Adrenal gland (tissue), 19 donors: Measurements from ENCODE around the gene CHCHD1. TPM values are rescaled to one million over a fixed set of nuclear protein-coding genes. Genes with fewer than 3 reads are reported as not detected.

ENCODE experiments used
- DNase-seq, 7 donors: peaks; one replicate each; pipeline ENCODE4 v3.0.0-alpha.2; 2019 to 2020
- H3K27ac ChIP-seq, 5 donors: fragments of 200-600 bp; sonication (generic) in 4 of 5; 1 replicate in 3 of 5; 2 replicates in 2 of 5; pipeline versions ENCODE4 v1.5.1 to v1.8.0; 2016 to 2020; ENCODE audit warnings: mild to moderate bottlenecking in 1 of 5
- H3K27me3 ChIP-seq: fragments of 200-600 bp; 2 replicates; pipeline ENCODE4 v1.8.0; 2021
- H3K36me3 ChIP-seq, 2 donors: fragments of 200-600 bp; replicated peaks in 1 of 2; 1 replicate in 1 of 2; 2 replicates in 1 of 2; pipeline versions ENCODE4 v1.5.1 to v1.8.0; 2018 to 2022
- H3K4me1 ChIP-seq, 2 donors: fragments of 200-600 bp; replicated peaks in 1 of 2; 1 replicate in 1 of 2; 2 replicates in 1 of 2; pipeline versions ENCODE4 v1.5.1 to v1.8.0; 2018 to 2021
- H3K4me3 ChIP-seq, 4 donors: fragments of 200-600 bp; sonication (generic) in 3 of 4; one replicate each; pipeline ENCODE4 v1.5.1; 2016 to 2018
- H3K9me3 ChIP-seq, 3 donors: fragments of 200-600 bp; sonication (generic) in 1 of 3; replicated peaks in 1 of 3; 1 replicate in 2 of 3; 2 replicates in 1 of 3; pipeline versions ENCODE4 v1.5.1 to v1.8.0; 2016 to 2021
- POLR2A ChIP-seq, 2 donors: fragments of 450-650 bp; IDR thresholded peaks; one replicate each; pipeline ENCODE4 v1.6.1; 2017; ENCODE audit warnings: antibody characterized with exemption in 2 of 2, mild to moderate bottlenecking in 2 of 2, moderate library complexity in 1 of 2
- WGBS, 4 donors: extraction: QIAGEN DNeasy Blood & Tissue Kit in 2 of 4; methylation state at CpG; one replicate each; pipeline versions ENCODE4 v1.1.5 to v1.1.7; 2013 to 2017; 5-methylcytosine and 5-hydroxymethylcytosine counted together
- intact Hi-C, 2 donors: fragments of 100-400 bp; cut with DNase I; formaldehyde crosslinking; loops; one replicate each; pipeline versions ENCODE4 v1.14.1 to v1.15.0; 2022 to 2023
- long read RNA-seq, 10 donors: library from polyadenylated mRNA in 3 of 10; unstranded in 2 of 10; stranded (forward) in 1 of 10; transcript quantifications; one replicate each; pipeline ENCODE4 v2.0.0 and lab custom pipeline, GENCODE V29; 2021 to 2026
- polyA plus RNA-seq, 3 donors: library from polyadenylated mRNA; stranded (reverse); fragments of 200-250 nt in 2 of 3; fragments of 350-450 nt in 1 of 3; fragmentation: Illumina TruSeq in 1 of 3; extraction: RNeasy Lipid Tissue Mini Kit (QIAGEN cat#74804) in 1 of 3; gene quantifications; one replicate each; pipeline ENCODE4 v1.2.3, GENCODE V29; 2013 to 2014
- total RNA-seq, 9 donors: library from RNA; depleted of rRNA in 4 of 9; stranded (reverse); fragments of >200 nt in 4 of 9; fragments of 120-200 nt in 1 of 9; fragmentation: NEBNext Ultra II Directional in 1 of 9; extraction: Animal tissue kit (Norgen Biotek cat#: 25700) in 1 of 9; gene quantifications; one replicate each; pipeline versions ENCODE4 v1.1.0 to v1.2.4, GENCODE V29; 2013 to 2023
- TF ChIP-seq, protein P1 (sequence below), 6 experiments: fragments of 450-650 bp in 4 of 6; fragments of 200-600 bp in 2 of 6; sonication (generic) in 1 of 6; IDR thresholded peaks; 1 replicate in 5 of 6; 2 replicates in 1 of 6; pipeline versions ENCODE4 v1.5.1 to v1.8.0; 2016 to 2021; ENCODE audit warnings: antibody characterized with exemption in 6 of 6, mild to moderate bottlenecking in 2 of 6, moderate library complexity in 1 of 6
- donor health status: healthy with polysubstance abuse.
- donor health status: Bipolar disorder and iron deficiency.
- donor health status: DM: yes; HTN: yes; CAD: no.
- donor health status: DM: no; HTN: no; CAD: no.
- donor health status: DM: no; HTN: no; CAD: no.
- donor health status: DM: yes; HTN: yes; CAD: no.

The CHCHD1 gene
- total RNA-seq (10 to 100 TPM; 31.7 to 72.0 (median 40.8) TPM), polyA plus RNA-seq (10 to 100 TPM; 57.4 to 83.1 (median 63.2) TPM)
- long read RNA-seq, donor 1, transcript CHCHD1-201 (3 exons, 835 nt), result major isoform, 78 of 173 reads
- long read RNA-seq, donor 1, partial matches to known transcripts, result 95 of 173 reads
- long read RNA-seq, donor 1, other reads (novel, unspliced or antisense), result 0 of 173 reads
- long read RNA-seq, donor 2, transcript CHCHD1-201 (3 exons, 835 nt), result major isoform, 57 of 116 reads
- long read RNA-seq, donor 2, partial matches to known transcripts, result 51 of 116 reads
- long read RNA-seq, donor 2, other reads (novel, unspliced or antisense), result 5 of 116 reads
- long read RNA-seq, donor 3, transcript CHCHD1-202 (2 exons, 1,202 nt), result minor isoform, 5 of 98 reads
- long read RNA-seq, donor 3, transcript CHCHD1-201 (3 exons, 835 nt), result major isoform, 53 of 98 reads
- long read RNA-seq, donor 3, partial matches to known transcripts, result 40 of 98 reads
- long read RNA-seq, donor 3, other reads (novel, unspliced or antisense), result 0 of 98 reads
- long read RNA-seq, donor 4, transcript CHCHD1-201 (3 exons, 835 nt), result major isoform, 42 of 46 reads
- long read RNA-seq, donor 4, partial matches to known transcripts, result 3 of 46 reads
- long read RNA-seq, donor 4, other reads (novel, unspliced or antisense), result 0 of 46 reads
- long read RNA-seq, donor 5, transcript CHCHD1-201 (3 exons, 835 nt), result major isoform, 55 of 57 reads
- long read RNA-seq, donor 5, partial matches to known transcripts, result 2 of 57 reads
- long read RNA-seq, donor 5, other reads (novel, unspliced or antisense), result 0 of 57 reads
- long read RNA-seq, donor 6, transcript CHCHD1-201 (3 exons, 835 nt), result major isoform, 41 of 43 reads
- long read RNA-seq, donor 6, partial matches to known transcripts, result 2 of 43 reads
- long read RNA-seq, donor 6, other reads (novel, unspliced or antisense), result 0 of 43 reads
- long read RNA-seq, donor 7, transcript CHCHD1-201 (3 exons, 835 nt), result major isoform, 33 of 81 reads
- long read RNA-seq, donor 7, partial matches to known transcripts, result 45 of 81 reads
- long read RNA-seq, donor 7, other reads (novel, unspliced or antisense), result 0 of 81 reads
- long read RNA-seq, donor 8, transcript CHCHD1-201 (3 exons, 835 nt), result major isoform, 61 of 141 reads
- long read RNA-seq, donor 8, partial matches to known transcripts, result 80 of 141 reads
- long read RNA-seq, donor 8, other reads (novel, unspliced or antisense), result 0 of 141 reads
- long read RNA-seq, donor 9, transcript CHCHD1-201 (3 exons, 835 nt), result major isoform, 32 of 94 reads
- long read RNA-seq, donor 9, partial matches to known transcripts, result 60 of 94 reads
- long read RNA-seq, donor 9, other reads (novel, unspliced or antisense), result 0 of 94 reads
- long read RNA-seq, donor 10, transcript CHCHD1-201 (3 exons, 835 nt), result major isoform, 19 of 58 reads
- long read RNA-seq, donor 10, partial matches to known transcripts, result 39 of 58 reads
- long read RNA-seq, donor 10, other reads (novel, unspliced or antisense), result 0 of 58 reads

DNA sequence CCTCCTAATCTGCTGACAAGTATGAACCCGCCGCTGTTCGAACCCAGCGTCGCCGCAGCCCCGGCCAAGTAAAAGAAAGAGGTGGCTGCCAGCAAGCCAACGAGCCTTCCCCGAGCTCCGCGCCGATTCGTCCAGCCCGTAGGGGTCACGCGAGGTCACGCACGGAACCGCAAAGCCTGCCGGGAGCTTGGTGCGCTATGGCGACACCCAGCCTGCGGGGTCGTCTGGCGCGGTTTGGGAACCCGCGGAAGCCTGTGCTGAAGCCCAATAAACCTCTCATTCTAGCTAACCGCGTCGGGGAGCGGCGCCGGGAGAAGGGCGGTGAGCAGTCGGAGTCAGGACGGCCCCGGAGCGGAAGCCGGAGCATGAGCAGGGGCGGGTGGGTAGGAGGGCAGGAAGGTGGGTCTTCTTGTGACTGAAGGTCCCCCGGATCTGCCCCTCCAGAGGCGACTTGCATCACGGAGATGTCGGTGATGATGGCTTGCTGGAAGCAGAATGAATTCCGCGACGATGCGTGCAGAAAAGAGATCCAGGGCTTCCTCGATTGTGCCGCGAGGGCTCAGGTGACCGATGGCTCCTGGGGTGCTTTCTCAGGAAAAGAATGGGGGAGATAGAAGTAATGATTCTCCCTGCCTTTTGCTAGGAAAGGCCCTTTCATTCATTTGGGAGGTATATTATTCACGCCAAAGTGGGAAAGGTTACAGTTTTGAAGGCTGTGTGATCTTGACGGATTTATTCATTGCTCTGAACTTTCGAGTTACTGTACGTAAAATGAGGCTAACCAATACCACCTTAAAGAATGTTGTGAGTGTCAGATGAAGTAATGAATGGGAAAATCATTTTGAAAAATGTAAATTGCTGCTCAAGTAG is at the start of gene CHCHD1:
Gene CHCHD1 (plus strand): TSS at position 170 of the 870 bp plus-strand sequence. CDS start 28 bp downstream, at position 198.
- intact Hi-C loops, result no loop called here
- Histone ChIP-seq H3K27me3 (no peaks in the 10 kb centered on the region), H3K36me3 (peaks cover 0 to 23% of the 10 kb centered on the region in 2 donors), H3K9me3 (no peaks in the 10 kb centered on the region), H3K4me3 (peak within 1 kb of the TSS; percentile 0 to 90 (median 67)), H3K4me1 (peaks cover 14 to 38% of the 10 kb centered on the region in 2 donors), H3K27ac (peak within 1 kb of the TSS in 4 of 5 donors; percentile 85 to 96 (median 92))
- TF ChIP-seq, protein P1, sequence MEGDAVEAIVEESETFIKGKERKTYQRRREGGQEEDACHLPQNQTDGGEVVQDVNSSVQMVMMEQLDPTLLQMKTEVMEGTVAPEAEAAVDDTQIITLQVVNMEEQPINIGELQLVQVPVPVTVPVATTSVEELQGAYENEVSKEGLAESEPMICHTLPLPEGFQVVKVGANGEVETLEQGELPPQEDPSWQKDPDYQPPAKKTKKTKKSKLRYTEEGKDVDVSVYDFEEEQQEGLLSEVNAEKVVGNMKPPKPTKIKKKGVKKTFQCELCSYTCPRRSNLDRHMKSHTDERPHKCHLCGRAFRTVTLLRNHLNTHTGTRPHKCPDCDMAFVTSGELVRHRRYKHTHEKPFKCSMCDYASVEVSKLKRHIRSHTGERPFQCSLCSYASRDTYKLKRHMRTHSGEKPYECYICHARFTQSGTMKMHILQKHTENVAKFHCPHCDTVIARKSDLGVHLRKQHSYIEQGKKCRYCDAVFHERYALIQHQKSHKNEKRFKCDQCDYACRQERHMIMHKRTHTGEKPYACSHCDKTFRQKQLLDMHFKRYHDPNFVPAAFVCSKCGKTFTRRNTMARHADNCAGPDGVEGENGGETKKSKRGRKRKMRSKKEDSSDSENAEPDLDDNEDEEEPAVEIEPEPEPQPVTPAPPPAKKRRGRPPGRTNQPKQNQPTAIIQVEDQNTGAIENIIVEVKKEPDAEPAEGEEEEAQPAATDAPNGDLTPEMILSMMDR (IDR thresholded peaks at IDR 0.05), result no peak
- TF ChIP-seq POLR2A (IDR thresholded peaks at IDR 0.05), result peak in 1 of 2 donors; percentile 78
- DNase-seq, result peak; percentile 92 to 96 (median 94)
- WGBS, 4 donors, result 0 to 1% (median 0%) methylated on average over 34 to 57 of the region's 57 CpGs

DNA sequence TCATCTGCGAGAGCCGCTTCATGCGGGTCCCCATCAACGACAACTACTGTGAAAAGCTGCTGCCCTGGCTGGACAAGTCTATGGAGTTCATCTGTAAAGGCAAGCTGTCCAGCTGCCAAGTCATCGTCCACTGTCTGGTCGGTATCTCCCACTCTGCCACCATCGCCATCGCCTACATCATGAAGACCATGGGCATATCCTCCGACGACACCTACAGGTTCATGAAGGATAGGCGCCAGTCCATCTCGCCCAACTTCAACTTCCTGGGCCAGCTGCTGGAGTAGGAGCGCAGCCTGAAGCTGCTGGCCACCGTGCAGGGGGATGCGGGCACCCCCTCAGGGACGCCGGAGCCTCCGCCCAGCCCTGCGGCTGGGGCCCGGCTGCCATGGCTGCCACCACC is 49.4 kb upstream of the CHCHD1 start:
- intact Hi-C loops, result no loop called here
- no peaks in the 10 kb centered on the region for H3K27me3 ChIP-seq
- no peak for DNase-seq
- H3K4me1 ChIP-seq, result peaks cover 4 to 22% of the 10 kb centered on the region in 2 donors
- no peaks in the 10 kb centered on the region for H3K9me3 ChIP-seq
- H3K36me3 ChIP-seq, result peaks cover 0 to 52% of the 10 kb centered on the region in 2 donors
- H3K27ac ChIP-seq, result no peak overlapping the region
- TF ChIP-seq POLR2A (IDR thresholded peaks at IDR 0.05), result no peak
- TF ChIP-seq, protein P1 (IDR thresholded peaks at IDR 0.05), result no peak
- WGBS, 4 donors, result 92 to 96% (median 95%) methylated on average over 12 to 20 of the region's 20 CpGs
- H3K4me3 ChIP-seq, result no peak overlapping the region

DNA sequence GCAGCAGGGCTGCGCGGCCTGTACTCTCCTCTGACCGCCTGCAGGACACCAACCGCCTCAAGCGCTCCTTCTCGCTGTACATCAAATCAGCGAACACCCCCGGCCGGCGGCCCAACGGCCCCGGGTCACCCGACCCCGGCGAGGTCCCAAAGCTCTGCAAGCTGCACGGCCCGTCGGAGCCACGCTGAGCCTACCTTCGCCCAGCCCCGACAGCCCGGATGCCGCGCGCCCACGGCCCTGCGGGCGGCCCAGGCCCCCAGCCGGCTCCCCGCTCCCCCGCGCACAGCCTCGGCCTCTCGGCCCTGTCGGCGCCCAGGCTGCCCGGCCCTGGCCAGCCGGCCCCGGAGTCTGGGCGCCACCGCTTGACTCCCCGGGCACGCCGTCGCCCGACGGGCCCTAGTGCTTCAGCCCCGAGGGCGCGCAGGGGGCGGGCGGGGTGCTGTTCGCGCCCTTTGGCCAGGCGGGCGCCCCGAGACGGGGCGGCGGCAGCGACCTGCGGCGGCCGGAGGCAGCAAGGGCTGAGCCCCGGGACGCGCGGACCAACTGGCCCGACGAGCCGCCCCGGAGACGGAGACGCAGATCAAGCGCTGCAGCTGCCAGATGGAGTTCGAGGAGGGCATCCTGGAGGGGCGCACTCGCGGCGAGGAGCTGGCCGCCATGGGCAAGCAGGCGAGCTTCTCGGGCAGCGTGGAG is 48.8 kb upstream of the CHCHD1 start:
- DNase-seq, result no peak
- Histone ChIP-seq H3K36me3 (peaks cover 0 to 50% of the 10 kb centered on the region in 2 donors), H3K4me1 (peaks cover 4 to 22% of the 10 kb centered on the region in 2 donors), H3K9me3 (no peaks in the 10 kb centered on the region), H3K27me3 (no peaks in the 10 kb centered on the region), H3K4me3 (no peak overlapping the region), H3K27ac (no peak overlapping the region)
- 73 to 80% (median 78%) methylated on average over 9 to 84 of the region's 84 CpGs for WGBS, 4 donors
- TF ChIP-seq, protein P1 (IDR thresholded peaks at IDR 0.05), result no peak
- intact Hi-C loops, result no loop called here
